ENCODE results near the gene ATF7IP2.

Gene ATF7IP2

DNA sequence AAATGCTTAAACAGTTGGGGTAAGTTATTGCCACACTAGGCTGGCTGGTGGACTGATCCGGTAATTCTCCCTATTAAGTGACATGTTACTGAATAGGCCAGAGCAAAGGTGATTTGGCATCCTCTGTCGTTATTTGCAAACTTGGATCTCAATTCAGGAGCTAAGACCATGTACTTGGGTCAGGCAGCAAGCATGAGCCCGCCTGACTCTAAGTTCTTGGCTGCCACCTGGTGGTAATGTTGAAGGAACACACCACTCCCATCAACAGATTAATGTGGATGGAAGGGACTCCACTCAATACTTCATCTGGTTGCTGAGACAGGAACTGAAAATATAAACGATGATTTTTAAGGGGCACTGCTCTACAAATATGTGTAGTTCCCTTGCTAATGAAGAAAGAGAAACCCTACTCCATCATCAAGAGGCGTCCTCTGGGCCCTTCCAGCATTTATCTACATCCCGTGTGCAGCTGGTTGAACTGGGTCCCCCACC is 123.7 kb downstream of the ATF7IP2 start:
- DNase-seq = peak in 46 of 56 donors; percentile 1 to 74 (median 30)

DNA sequence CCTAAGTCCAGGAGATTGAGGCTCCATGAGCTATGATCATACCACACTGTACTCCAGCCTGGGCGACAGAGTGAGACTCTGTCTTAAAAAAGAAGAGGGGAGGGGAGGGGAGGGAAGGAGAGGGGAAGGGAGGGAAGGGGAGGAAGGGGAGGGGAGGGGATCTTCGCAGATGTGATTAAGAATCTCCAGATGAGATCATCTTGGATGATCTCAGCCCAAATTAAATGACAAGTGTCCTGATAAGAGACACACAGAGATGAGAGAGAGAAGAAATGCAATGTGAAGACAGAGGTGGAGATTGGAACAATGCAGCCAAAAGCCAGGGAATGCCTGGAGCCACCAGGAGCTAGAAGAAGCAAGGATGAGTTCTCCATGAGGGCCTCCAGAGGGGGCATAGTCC is 124.4 kb downstream of the ATF7IP2 start:
- DNase-seq = no peak

DNA sequence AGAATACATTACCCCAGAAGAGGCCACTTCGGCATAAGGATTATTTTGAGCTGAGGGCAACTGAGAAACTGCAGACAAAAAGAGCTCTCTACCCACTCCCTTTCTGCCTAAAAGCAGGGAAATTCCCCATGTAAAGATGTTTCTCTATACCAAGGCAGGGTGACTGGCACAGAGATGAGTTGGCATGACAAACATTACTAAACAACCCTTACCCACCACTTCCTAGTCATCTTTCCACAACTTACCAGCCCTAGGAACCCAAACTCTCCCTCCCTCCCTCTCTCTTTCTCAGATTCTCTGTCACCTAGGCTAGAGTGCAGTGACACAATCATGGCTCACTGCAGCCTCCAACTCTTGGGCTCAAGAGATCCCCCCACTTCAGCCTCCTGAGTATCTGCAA is 126.0 kb downstream of the ATF7IP2 start:
- DNase-seq = no peak

DNA sequence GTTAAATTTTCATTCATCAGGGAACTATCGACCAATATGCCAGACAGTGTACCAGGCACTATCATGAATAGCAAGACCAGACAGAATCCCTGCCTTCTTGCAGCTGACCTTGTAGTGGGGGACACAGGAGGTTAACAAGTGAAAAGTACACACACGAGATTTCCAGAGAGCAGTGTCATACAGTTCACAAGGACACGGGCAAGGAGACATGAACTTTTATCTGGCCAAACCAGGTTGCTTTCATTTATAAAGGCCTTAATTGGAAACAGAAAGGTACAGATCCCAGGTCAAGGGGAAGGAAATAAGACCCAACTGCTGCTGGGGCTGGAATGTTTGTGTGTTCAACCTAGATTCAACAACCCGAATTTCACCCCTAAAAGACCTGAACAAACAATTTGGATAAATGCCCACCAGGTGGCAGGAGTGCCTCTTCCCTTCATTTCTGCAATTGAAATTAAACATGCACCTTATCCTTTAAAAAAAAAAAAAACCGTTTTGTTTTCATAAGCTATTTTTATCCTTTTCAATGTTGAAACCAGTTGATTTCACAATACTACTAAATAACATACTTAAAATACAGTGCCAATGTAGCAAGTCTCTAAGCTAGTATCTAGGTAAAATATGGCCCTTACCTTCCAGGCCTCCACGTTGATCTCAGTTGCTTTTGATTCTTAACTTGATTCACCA is 128.7 kb downstream of the ATF7IP2 start:
- peak in 11 of 56 donors; percentile 1 to 60 (median 5) for DNase-seq

DNA sequence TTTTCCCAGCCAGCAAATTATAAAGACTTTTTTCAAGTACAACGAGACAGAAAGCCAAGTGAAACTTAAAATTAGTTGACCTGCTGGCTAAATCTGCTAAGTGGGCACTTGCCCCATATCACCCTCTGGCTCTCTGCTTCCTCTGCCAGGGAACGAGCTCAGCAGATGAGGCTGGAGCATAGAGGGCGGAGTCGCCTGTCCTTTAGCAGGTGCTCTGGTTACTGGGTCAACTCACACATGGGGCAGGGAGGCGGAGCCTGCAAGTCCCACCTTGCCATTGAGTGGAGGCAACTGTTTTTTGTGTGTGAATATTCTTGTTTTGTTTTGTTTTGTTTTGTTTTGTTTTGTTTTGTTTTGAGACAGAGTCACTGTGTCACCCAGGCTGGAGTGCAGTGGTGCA is 132.0 kb downstream of the ATF7IP2 start:
- no peak for DNase-seq

DNA sequence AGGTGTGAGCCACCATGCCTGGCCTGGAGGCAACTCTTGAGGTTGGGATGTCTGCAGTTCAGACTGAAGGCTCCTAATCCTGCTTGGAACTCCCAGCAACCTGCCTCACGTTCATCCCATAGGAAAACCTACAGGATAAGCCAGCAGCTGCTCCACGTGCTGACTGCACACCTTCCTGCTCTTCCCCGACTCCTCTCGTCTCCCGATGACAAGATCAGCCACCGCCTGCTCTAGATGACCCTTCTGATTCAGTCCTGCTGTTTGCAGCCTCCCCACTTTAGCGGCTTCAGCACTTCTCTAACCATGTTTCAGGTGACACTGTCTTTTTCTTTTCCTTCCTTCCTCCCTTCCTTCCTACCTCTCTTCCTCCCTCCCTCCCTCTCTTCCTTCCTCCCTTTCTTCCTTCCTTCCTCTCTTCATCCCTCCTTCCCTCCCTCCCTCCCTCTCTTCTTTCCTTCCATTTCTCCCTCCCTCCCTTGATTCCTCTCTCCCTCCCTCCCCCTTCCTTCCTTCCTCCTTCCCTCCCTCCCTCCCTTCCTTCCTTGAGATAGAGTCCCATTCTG is 132.7 kb downstream of the ATF7IP2 start:
- DNase-seq = no peak

DNA sequence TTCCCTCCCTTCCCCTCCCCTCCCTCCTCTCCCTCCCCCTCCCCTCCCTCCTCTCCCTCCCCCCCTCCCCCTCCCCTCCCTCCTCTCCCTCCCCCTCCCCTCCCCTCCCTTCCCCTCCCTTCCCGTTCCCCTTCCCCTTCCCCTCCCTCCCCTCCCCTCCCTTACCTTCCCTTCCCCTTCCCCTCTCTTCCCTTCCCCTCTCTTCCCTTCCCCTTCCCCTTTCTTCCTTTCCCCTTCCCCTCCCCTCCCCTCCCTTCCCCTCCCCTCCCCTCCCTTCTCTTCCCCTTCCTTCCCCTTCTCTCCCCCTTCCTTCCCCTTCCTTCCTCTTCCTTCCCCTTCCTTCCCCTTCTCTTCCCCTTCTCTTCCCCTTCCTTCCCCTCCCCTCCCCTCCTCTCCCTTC is 133.4 kb downstream of the ATF7IP2 start:
- no peak for DNase-seq

DNA sequence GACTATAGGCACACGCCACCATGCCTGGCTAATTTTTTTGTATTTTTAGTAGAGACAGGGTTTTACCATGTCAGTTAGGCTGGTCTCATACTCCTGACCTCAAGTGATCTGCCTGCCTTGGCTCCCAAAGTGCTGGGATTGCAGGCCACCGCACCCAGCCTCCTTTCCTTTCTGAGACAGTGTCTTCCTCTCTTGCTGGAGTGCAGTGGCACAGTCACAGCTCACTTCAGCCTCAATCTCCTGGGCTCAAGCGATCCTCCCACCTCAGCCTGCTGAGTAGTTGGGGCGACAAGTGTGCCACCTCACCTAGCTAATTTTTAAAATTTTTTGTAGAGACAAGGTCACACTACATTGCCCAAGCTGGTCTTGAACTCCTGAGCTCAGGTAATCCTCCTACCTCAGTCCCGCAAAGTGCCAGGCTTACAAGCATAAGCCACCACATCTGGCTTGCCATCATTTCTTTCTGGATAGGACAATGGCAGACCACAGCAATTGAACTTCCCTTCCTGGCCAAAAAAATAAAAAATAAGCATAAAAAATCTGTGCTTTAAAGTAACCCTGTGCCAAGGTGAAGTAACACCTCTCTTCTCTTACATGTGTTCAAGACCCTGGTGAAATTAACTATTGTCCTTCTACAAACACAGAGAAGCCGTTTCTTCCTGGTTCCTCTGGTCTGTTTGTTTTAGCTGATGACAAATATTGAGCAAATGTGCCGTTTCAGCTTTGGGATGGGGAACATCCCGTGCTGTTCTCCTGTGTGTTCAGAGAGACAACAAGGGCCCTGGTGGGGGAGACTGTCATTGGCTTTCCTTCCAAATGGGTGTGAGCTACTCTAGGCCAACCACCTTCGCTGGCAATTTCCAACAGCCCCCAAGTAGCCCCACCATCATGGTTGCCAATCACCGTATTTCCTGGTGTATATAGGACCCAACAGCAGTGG is 134.3 kb downstream of the ATF7IP2 start:
- no peak for DNase-seq

DNA sequence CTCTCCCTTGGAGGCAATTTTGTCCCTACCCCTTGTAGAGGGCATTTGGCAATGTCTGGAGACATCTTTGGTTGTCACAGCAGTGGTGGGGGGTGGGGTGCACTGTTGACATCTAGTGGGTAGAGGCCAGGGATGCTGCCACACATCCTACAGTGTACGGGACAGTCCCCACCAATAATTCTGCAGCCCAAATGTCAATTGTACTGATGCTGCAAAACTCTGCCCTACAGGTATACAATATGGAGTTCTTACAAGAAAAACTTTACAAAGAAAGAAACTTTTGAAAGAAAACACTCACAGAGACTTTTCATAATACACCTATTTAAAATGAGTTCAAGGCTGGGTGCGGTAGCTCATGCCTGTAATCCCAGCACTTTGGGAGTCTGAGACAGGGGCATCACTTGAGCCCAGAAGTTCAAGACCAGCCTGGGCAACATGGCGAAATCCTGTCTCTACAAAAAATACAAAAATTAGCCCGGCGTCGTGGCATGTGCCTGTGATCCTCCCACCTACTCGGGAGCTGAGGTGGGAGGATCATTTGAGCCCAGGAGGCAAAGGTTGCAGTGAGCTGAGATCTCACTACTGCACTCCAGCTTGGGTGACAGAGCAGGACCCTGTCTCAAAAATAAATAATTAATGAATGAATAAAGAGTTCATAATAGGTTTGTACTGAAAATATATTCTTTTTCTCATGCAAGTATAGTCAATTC is 135.2 kb downstream of the ATF7IP2 start:
- DNase-seq = no peak

DNA sequence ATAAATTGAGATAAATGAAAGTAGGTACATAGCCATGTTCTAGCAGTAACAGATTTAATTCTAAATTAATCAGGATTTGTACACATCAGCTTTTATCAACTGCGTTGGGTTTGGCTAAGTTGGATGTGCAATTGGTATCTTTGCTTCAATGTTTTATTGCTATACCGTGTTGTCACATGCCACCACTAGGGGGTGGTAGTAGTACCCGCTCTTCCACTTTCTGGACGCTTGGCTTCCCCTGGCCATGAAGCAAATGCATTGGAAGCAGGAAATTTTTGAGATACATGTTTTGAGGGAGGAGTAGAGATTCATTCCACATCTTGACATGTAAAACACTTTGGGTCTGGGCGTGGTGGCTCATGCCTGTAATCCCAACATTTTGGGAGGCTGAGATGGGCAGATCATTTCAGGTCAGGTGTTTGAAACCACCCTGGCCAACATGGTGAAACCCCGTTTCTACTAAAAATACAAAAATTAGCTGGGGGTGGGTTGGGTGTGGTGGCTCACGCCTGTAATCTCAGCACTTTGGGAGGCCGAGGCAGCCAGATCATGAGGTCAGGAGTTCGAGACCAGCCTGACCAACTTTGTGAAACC is 135.9 kb downstream of the ATF7IP2 start:
- peak in 30 of 56 donors; percentile 1 to 65 (median 9) for DNase-seq

DNA sequence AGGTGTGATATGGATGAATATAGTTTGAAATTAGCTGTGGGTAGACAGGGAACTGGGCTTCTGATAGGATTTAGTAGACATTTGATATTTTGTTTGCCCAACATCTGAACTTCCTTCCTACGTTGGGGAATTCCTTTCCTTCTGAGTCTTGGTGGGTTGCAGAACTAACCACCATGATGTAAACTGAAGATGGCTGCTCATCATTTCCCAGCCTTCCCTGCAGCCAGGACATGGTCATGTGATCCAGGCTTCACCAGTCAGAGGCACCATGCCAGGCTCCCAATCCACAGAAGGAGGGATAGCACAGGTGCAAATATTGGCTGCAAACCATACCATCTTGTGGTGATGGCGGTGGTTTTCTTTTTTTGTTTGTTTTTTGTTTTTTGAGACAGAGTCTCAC is 137.1 kb downstream of the ATF7IP2 start:
- no peak for DNase-seq

DNA sequence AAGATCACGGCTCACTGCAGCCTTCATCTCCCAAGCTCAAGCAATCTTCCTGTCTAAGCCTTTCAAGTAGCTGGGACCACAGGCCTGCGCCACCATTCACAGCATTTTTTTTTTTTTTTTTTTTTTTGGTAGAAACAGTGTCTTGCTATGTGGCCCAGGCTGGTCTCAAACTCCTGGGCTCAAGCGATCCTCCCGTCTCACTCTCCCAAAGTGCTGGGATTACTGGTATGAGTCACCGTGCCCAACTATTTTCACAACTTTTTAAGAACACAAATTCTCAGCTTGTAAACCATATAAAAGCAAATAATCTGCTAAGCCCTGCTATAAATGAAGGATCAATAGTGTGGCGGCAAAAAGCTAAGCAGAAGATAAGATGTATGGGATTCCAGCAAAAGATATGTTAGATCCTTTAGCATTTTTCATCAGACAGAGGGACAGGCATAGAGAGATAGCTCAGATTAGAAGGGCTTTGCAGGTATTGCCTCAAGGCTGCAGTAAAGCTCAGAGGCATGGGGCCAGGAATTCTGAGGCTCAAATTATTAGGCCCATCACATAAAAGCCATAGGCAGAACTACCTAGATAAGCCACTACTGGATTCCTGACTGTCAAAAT is 139.5 kb downstream of the ATF7IP2 start:
- no peak for DNase-seq

DNA sequence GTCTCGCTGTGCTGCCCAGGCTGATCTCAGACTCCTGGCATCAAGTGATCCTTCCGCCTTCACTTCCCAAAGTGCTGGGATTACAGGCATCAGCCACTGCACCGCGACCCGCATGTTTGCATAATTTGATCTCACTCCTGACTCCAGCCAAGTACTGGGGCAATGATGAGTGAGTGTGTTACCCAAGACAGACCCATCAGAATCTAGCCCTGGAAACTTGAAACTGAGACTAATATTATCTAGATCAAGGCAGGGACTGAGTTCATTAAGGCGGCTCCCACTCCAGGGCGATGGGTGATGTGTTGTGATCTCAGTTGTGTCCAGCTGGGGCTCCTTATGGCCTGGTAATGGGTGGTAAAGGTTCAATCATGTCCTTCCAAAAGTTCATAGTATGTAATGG is 141.1 kb downstream of the ATF7IP2 start:
- no peak for DNase-seq

DNA sequence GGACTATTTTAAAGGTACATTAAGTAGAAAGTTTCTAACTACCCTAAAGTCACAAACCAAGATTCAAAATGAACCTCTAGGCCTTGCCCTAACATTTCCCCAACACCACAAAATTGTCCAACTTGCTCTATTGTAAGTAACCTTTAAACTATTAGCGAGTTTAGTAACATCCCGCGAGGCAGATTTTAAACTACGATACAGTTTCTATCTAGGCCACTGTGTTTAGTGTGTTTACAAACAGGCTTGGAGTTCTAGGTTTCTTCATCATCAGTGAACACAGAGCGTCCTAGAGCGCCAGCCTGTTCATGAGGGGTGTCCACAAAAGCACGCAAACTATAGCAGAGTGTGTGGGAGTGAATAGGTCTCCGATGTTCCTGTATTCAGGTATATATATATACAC is 142.8 kb downstream of the ATF7IP2 start:
- no peak for DNase-seq

DNA sequence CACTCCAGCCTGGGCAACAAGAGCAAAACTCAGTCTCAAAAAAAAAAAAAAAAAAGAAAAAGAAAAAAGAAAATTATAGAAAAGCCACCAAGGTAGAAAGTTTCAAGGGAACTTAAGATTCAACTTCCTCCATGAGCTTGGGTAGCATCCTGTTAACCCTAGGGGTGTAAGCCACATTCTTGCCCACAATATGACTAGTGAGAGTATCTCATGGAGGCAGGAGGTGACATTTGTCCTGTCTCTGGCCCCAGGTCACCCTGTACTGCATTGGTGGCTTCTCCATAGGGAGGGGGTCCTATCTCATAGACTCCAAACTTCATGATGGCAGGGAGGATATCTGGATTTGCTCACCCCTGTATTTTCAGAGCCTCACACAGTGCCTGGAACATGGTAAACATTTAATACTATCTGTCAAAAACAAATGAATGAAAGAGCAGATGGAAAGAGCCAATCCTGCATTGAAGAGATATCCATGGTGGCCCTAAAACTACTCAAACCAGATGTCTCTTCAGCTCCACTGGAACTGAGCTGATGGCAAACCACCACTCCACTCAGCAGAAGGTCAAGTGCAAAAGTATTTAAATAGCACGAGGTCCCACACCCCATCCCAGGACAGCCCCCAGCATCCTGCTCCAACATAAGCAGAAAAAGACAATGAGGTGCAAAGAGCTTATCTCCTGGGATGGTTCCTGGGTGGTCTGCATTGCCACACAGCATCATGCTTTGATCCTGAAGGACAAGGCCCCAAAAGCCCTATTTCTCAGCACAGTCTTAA is 144.2 kb downstream of the ATF7IP2 start:
- no peak for DNase-seq

DNA sequence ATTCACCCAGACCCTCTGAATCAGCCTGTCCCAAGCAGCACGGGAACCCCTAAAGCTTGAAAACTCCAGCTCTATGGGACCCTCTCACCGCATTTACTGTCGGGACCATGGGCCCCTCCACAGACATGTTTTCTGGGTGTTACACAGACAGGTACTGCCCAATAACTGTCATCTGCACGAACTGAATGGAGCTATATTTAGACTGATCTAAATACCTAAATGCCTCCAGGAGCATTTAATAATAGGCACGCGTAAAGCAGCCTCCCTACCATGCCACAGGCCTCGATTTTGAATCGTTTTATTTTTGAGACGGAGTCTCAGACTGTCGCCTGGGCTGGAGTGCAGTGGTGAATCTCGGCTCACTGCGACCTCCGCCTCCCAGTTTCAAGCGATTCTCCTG is 144.8 kb downstream of the ATF7IP2 start:
- DNase-seq = no peak

DNA sequence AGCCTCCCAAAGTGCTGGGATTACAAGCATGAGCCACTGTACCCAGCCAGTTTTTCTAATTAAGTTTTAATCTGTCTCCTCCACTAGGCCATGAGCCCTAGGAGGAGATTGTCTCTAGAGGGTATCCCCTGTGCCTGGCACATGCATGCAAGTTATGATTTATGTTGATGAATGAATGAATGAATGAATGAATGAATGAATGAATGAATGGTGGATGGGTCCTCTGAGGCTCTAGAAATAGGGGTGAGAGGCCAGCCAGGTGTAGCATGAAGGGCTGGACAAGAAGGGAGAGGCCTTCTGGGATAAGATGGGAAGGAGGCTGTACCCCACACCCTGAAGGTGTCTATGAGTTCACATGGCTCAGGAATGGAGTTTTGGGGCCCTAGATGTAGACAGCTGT is 145.7 kb downstream of the ATF7IP2 start:
- DNase-seq = no peak
